HG03558 (cell line): ENCODE results near the gene BANF1.

Source experiments
- ATAC-seq: cut with Tn5 transposase; IDR thresholded peaks from one replicate; pipeline ENCODE4 v1.9.1; 2021; ENCODE audit warnings: moderate number of reproducible peaks; ENCODE audit not compliant: unreplicated experiment; ENCODE audit errors: extremely low read depth

Gene BANF1

DNA sequence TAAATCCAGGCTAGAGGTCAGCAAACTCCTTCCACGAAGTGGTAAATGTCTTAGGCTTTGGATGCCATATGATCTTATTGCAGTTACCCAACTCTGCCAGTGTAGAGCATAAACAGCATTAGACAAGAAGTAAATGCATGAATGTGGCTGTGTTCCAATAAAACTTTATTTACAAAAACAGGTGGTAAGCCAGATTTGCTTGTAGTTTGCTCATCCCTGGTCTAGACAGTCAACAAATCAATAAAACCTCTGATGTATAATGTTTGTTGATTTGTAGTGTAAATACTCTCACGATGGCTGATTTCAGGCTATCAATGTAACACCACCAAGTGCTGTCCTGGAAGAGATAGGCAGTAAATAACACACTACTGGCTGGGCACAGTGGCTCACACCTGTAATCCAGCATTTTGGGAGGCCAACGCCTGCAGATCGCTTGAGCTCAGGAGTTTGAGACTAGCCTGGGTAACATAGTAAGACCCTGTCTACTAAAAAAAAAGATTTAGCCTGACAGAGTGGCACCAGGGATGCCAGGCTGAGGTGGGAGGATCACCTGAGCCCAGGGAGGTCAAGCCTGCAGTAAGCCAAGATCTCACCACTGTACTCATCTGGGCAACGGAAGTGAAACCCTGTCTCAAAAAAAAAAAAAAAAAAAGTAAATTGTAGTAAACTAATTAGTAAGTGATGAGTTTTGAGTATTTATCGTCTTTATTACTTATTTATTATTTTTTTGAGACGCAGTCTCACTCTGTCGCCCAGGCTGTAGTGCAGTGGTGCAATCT is 30.8 kb downstream of the BANF1 start:
- ATAC-seq = no peak

DNA sequence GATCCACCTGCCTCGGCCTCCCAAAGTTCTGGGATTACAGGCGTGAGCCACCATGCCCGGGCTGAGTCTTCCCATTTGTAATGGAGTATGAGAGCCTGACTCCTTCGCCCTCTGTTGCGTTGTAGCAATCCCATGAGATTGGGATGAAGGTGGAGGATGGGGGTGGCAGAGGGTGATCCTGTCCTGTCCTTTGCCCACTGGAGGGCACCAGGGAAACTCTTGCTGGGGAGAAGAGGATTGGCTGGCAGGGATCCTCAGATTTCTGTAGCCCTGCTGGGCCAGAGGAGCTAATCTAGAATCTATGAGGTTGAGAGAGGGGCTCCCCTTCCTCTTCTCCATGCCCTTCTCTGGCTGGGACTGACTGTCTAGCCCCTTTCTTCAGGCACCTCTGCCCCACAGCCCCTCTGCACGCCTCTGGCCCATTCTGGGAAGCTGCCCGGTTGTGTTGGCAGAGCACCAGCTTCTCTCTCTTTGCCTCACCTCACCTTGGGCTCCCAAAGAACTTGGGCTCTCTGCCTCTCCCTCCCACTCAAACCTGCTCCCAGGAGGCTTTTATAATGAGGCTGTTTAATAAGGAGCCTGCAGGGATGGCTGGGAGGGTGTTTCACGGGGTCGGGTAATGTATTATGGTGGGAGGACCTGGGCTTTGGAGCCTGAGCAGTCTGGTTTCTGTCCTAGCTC is 33.5 kb downstream of the BANF1 start:
- no peak for ATAC-seq

- no peak for ATAC-seq
Measured at GRCh38 chr11:66036334-66036710, 34.0 kb downstream of the BANF1 start.

GRCh38 chr11:66037327-66037726 is 35.0 kb downstream of the BANF1 start:
- no peak for ATAC-seq

GRCh38 chr11:66039765-66040164 is 37.5 kb downstream of the BANF1 start:
- no peak for ATAC-seq

DNA sequence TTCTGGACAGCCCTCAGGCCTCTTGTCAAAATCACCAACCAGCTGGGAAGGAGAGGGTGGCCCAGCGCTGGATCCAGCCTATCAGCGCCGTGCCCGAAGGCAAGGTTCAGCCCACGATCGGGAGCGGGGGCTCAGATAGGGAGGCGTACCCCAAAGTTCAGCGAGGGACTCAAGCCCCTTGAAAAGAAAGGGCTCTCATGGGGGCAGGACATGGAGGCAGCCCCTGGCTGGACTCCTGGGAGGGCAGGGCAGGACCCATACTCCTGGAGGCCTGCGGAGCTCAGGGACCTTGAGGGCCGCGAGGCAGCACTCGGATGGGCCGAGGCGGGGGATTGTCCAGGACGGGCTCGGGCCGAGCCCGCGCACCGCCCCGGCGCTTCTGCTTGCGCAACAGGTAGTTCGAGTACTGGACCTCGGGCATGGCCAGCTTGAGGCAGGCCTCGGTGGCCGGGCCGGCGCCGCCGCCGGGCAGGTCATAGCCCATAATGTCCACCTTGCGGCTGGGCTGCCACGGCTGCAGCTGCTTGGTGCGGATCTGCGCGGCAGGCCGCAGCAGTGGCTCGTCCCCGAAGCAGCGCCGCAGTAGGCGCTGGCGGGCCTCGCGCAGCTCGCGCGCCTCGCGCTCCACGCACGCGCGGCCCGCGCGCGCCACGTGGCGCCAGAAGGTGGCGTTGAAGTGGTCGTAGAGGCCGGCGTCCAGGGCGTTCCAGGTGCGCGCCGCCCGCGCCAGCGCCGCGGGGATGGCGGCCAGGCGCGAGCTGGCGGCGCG is 40.1 kb downstream of the BANF1 start:
- no peak for ATAC-seq

GRCh38 chr11:66042996-66043906 is 40.9 kb downstream of the BANF1 start:
- ATAC-seq = no peak

- ATAC-seq = no peak
Measured at GRCh38 chr11:66044757-66045156, 42.5 kb downstream of the BANF1 start.

GRCh38 chr11:66045177-66045639 is 42.9 kb downstream of the BANF1 start:
- no peak for ATAC-seq

DNA sequence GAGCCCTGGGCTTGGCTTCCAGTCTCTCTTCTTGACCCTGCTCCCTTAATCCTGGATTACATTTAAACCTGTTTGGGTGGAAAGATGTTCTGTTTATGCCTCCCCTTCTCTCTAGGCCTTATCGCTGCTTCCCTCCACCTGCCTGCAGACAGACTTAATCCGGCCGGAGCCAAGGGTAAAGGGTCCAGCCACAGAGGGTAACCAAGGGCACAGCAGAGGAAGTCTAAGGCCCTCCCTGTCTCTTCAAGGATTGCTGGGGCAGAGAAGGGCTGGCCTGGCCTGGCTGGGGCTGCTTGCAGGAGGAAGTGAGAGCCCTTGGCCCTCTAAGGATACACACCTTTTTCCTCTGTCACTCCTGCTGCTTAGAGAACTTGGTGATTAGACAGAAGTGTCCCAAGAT is 44.6 kb downstream of the BANF1 start:
- ATAC-seq = no peak

DNA sequence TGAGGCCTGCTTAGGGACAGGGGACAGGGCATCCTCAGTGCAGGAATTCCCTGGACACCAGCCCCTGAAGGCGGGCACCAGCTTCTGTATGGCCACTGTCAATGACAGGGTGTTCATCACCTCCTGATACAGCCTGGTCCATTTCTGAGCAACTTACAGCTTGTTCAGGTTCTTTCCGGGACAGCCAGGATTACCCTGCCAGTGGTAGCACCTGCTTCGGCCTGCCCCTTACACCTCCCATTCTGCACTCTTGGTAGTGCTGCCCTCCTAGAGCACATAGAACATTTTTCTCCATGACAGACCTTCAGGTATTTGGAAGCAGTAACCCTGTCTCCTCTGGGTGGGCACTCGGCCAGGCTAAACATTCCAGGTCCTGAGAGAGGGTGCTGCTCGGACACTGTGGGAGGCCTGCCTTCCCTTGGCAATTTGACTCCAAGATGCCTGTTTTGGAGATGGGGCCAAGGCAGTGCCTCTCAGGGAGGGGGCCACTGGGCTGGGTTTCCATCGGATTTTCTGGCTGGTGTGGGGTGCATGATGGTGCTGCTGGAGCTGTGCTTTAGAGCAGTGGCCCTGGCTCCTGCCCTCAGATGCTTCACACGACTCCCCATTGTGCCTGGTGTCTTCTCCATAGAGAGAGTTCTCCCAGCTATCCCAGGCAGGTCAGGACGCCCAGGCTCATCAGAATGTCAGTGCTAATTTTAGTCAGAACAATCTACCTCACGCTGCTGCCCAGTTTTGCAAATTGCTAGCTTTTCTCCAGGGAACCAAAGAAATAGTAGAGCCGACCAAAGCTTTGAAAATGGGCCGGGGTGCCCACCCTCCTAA is 45.5 kb downstream of the BANF1 start:
- no peak for ATAC-seq

DNA sequence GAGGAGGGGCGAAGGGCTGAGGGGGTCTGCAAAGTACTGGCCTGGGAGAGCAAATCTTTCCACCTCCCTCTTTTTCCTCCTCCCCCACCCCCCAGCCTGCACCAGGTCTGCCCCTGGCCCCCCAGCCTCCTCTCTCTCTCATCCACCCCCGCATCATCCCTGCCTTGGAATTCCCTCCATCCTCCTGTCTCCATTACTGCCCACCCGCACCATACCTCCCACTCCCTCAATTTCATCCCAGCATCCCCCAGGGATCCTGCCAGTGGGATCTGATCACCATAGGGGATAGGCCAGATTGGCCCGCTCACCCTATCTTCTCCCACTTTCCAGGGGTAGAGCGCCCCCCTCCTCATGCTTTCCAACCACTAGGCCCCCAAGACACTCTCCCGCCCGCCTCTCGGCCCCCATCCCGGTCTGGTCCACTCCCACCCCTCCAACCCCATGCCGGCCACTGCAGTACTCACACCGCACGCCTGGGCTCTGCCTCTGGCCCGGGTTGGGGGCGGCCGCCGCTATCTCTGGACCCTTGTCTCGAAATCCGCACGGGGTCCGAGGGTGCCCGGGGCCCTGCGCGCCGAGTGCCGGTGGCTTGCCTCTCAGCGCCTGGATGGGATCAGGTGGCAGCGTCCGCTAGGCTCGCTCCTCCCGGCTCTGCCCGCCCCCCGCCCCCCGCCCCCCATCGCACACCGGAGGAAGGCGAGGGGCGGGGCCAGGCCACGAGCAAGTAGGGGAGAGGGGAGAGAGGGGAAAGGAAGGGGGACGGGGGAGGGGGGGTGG is 46.4 kb downstream of the BANF1 start, which contains the start of gene GAL3ST3:
GAL3ST3 (minus strand) TSS at position 615 of the 777 bp plus-strand sequence. CDS start 3,746 bp downstream, outside the sequence.
- ATAC-seq = no peak

DNA sequence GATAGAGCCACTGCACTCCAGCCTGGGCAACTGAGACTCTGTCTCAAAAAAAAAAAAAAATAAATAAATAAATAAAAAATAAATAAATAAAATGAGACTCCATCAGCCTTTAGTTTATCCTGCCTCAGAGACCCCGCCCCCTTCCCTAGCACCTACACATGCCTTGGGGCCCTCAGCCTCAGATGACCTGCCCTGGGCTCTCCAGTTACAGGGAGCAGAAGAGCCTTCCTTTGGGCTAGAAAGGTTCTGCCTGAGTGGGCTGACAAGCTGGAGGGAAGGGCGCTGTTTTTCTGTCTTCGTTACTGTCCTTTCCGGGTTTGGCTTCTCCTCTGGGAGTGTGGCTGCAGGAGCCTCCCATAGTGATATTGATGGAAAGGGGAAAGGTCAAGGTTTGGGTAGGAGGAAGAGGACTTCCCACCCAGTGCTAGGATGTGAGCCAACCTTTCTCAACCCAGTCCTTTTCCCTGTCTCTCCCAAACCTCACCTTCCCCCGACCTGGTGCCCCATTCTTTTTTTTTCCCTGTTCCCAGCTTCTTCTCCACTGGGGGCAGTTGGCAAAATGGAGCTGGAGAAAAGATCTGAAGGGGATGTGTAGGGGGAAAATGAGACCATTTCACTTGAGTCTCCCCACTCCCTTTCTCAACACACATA is 48.4 kb downstream of the BANF1 start:
- ATAC-seq = no peak

GRCh38 chr11:66051371-66051765 is 49.1 kb downstream of the BANF1 start:
- no peak for ATAC-seq

DNA sequence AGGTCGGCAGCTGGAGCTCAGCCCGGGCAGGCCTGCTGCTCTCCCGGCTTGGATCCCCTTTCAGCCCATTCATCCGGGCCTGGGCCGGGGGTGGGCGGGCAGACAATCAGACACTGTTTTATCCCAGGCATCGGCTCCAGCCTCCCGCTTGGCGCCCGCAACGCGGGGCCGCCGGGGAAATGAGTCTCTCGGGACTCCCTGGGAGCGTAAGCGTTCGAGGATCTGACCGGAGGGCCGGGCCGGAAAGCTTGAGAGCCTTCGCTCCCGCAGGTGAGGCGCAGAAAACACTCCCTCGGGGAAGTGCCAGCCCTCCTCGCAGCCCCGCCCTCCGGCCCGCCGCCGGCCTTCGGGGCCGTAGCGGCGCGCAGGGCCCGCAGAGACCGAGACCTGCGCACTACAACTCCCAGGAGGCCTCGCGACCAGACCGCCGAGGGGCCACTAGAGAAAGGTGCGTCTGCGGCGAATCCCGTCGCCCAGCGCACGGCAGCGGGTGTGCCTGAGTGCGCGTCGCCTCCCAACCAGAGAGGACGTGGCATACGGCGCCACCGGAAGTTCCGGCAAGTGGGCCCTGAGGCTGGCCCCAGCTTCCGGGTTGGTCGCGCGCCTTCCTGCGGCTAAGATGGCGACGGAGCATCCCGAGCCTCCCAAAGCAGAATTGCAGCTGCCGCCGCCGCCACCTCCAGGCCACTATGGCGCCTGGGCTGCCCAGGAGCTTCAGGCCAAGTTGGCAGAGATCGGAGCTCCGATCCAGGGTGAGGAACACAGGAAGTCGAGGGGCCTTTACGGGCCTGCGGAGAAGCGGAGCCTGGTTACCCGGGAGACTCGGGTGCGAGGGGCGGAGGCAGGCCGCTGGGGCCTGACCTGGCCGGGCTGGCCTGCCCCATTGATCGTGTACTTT is 49.7 kb downstream of the BANF1 start, which contains the start of gene SF3B2:
SF3B2 (plus strand) TSS at position 599 of the 898 bp plus-strand sequence; CDS start at position 620, 21 bp downstream.
- peak; percentile 75 for ATAC-seq

DNA sequence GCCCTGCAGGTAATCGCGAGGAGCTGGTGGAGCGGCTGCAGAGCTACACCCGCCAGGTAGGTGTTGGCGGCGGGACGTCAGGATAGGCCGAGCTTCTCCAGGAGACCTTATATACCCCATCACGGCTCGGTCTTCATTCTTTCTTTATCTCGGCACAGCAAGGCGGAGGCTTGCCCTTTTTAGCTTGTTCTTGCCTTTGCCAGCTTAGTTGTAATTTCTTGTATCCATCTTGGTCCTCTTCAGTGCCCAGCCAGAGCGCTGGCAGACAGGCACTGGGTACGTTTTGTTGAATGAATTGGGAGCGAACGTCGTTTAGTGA is 50.3 kb downstream of the BANF1 start:
- no peak for ATAC-seq
